ENCODE measurements around the gene DNAH17. TPM values are rescaled to one million over a fixed set of nuclear protein-coding genes. Genes with fewer than 3 reads are reported as not detected.

Gene DNAH17
- total RNA-seq, 1 donor from 2014 or later: under 0.01 TPM

DNA sequence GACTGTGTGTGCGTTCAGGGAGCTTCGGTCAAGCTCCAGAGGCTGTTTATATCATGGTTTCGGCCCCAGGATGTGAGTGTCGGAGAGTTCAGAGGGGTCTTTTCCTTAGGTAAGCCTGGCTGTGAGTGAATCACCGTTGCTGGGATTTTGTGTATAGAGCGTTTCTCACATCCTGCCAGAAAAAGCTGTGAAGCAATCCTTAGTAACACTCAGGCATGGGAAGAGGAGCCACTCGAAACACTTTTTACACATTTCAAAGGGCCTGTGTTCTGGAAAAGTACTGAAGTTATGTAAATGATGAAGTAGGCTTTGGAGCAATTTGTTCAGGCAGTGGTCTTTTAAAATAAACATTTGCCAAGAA, 198.1 kb downstream of the DNAH17 start:
- no peaks in the 10 kb centered on the region for H3K27me3 ChIP-seq (ENCODE audit: control insufficient read depth, insufficient read depth, low read length)
- peak; percentile 93 for DNase-seq (ENCODE audit: low read depth)
- H3K36me3 ChIP-seq (ENCODE audit: control insufficient read depth, insufficient read depth, low read length): no peaks in the 10 kb centered on the region
- TF ChIP-seq, protein P1, sequence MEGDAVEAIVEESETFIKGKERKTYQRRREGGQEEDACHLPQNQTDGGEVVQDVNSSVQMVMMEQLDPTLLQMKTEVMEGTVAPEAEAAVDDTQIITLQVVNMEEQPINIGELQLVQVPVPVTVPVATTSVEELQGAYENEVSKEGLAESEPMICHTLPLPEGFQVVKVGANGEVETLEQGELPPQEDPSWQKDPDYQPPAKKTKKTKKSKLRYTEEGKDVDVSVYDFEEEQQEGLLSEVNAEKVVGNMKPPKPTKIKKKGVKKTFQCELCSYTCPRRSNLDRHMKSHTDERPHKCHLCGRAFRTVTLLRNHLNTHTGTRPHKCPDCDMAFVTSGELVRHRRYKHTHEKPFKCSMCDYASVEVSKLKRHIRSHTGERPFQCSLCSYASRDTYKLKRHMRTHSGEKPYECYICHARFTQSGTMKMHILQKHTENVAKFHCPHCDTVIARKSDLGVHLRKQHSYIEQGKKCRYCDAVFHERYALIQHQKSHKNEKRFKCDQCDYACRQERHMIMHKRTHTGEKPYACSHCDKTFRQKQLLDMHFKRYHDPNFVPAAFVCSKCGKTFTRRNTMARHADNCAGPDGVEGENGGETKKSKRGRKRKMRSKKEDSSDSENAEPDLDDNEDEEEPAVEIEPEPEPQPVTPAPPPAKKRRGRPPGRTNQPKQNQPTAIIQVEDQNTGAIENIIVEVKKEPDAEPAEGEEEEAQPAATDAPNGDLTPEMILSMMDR (IDR thresholded peaks at IDR 0.05; ENCODE audit: insufficient read depth, low read length, severe bottlenecking): no peak
- peak overlapping the region; percentile 84 for H3K4me3 ChIP-seq (ENCODE audit: low read depth, low read length)
- no peak for FAIRE-seq

DNA sequence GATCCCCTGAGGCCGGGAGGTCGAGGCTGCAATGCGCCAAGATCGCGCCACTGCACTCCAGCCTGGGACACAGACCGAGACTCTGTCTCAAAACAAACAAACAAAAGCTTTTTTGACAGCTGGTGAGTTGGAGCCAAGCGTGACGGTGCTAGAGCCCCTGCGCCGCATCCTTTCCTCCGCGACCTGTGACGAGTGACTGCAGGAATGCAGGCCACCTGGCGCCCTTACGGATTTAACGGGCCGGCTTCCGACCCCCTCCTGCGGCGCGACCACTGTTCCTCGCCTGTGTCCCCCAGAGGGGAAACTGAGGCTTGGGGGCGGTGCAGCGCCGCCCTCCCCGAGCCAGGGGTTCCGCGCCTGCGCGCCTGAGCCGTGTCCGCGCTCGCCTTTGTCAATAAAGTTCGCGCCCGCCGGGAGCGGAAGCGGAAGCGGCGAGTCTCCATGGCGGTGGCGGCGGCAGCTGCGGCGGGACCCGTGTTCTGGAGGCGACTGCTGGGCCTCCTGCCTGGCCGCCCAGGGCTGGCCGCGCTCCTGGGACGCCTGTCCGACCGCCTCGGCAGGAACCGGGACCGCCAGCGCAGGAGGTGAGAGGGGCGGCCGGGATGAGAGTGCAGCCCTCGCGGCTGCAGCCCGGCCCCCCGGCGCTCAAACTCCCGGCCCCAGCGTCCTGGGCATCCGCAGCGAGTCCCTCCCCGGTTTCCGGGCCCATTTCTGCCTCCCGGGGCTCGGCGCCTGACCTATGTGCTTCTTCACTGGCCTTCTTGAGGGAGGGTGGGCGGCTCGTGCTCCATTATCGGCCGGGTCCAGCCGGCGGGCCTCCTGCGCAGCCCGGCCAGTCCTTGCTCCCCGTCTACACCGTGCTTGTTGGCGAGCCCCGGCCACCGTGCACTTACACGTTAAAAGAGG, 198.7 kb downstream of the DNAH17 start, which contains the start of gene PGS1:
TSS of gene PGS1 (plus strand) at position 425 of the 906 bp plus-strand sequence. CDS start at position 442, 17 bp downstream.
- TF ChIP-seq, protein P1 (IDR thresholded peaks at IDR 0.05; ENCODE audit: insufficient read depth, low read length, severe bottlenecking): peak; percentile 5
- Histone ChIP-seq H3K4me3 (ENCODE audit: low read depth, low read length) (peak within 1 kb of the TSS; percentile 84), H3K36me3 (ENCODE audit: control insufficient read depth, insufficient read depth, low read length) (no peaks in the 10 kb centered on the region), H3K27me3 (ENCODE audit: control insufficient read depth, insufficient read depth, low read length) (no peaks in the 10 kb centered on the region)
- DNase-seq (ENCODE audit: low read depth): peak; percentile 28
- no peak for FAIRE-seq

DNA sequence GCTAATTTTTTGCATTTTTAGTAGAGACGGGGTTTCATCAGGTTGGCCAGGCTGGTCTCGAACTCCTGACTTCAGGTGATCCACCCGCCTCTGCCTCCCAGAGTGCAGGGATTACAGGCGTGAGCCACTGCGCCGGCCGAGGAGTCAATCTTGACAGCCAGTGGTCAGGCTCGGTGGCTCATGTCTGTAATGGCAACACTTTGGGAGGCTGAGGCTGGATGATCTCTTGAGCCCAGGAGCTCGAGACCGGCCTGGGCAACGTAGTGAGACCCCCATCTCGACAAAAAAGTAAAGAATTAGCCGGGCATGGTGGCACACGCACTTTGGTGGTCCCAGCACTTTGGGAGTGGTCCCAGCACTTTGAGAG, 199.4 kb downstream of the DNAH17 start:
- Histone ChIP-seq H3K27me3 (ENCODE audit: control insufficient read depth, insufficient read depth, low read length) (no peaks in the 10 kb centered on the region), H3K4me3 (ENCODE audit: low read depth, low read length) (peak overlapping the region; percentile 84), H3K36me3 (ENCODE audit: control insufficient read depth, insufficient read depth, low read length) (no peaks in the 10 kb centered on the region)
- TF ChIP-seq, protein P1 (IDR thresholded peaks at IDR 0.05; ENCODE audit: insufficient read depth, low read length, severe bottlenecking): no peak
- FAIRE-seq: no peak
- no peak for DNase-seq (ENCODE audit: low read depth)

DNA sequence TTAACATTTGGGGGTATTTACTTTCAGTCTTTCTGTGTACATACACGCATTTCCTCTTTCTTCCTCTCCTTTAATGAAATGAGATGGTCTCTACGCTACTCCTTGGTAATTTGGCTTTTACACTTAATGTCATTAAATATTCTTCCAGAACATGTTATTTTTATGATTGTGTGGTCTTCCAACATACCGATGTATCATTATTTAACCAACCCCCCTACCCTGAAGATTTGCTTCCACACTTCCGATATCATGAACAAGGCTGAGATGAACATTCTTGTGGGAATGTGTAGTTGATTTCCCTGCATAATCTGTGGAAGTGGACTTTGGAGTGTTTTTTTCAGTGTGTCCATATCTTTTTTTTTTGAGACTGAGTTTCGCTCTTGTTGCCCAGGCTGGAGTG, 201.0 kb downstream of the DNAH17 start:
- FAIRE-seq (no peak), DNase-seq (ENCODE audit: low read depth) (no peak)
- Histone ChIP-seq H3K4me3 (ENCODE audit: low read depth, low read length) (no peak overlapping the region), H3K27me3 (ENCODE audit: control insufficient read depth, insufficient read depth, low read length) (no peaks in the 10 kb centered on the region), H3K36me3 (ENCODE audit: control insufficient read depth, insufficient read depth, low read length) (no peaks in the 10 kb centered on the region)
- TF ChIP-seq, protein P1 (IDR thresholded peaks at IDR 0.05; ENCODE audit: insufficient read depth, low read length, severe bottlenecking): no peak

DNA sequence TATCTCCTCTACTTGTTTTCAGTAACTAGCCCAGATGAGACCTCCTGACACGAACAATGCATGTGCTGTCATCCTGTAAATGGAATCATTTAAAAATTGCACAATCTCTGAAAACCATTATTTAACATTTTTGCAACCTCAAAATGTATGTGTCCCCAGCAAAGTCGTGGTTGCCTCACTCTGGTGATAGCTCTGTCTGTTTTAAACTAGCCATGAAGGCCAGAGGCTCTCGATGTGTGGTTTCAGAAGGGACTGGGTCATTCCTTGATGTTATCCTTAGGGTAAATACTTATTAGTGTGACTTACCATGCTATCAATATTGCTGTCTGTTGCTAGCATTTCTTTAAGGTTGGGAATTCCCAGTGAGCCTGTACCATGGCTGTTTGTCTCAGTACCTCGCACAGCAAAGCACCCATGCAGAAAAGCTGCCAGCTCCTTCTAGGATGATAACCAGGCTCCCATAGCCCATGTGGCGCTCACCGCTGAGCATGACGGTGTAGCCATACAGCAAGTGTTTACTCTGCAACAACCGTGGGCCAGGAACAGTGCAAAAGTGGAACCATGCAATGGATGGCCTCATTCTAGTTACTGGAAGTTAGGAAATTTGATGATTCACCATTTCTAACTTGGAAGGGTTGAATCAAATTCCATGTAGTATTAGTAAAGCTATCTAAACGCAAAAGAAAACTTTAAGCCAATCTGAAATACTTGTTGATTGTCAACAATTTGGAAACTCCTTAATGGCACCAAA, 201.6 kb downstream of the DNAH17 start:
- TF ChIP-seq, protein P1 (IDR thresholded peaks at IDR 0.05; ENCODE audit: insufficient read depth, low read length, severe bottlenecking): no peak
- FAIRE-seq: peak; percentile 86
- no peak overlapping the region for H3K4me3 ChIP-seq (ENCODE audit: low read depth, low read length)
- H3K36me3 ChIP-seq (ENCODE audit: control insufficient read depth, insufficient read depth, low read length): no peaks in the 10 kb centered on the region
- H3K27me3 ChIP-seq (ENCODE audit: control insufficient read depth, insufficient read depth, low read length): no peaks in the 10 kb centered on the region
- DNase-seq (ENCODE audit: low read depth): peak; percentile 96

All from bronchial epithelial cell (primary cell).